Activated CD8-positive, alpha-beta memory T cell treated with anti-CD3 and anti-CD28 coated beads, Interleukin-2, amount 50 U/mL, for 4 hours (primary cell): ENCODE data around the gene NDUFB11.

ENCODE experiments used
- DNase-seq: peaks from one replicate; pipeline ENCODE4 v3.0.0-alpha.2; 2020

Gene NDUFB11

DNA sequence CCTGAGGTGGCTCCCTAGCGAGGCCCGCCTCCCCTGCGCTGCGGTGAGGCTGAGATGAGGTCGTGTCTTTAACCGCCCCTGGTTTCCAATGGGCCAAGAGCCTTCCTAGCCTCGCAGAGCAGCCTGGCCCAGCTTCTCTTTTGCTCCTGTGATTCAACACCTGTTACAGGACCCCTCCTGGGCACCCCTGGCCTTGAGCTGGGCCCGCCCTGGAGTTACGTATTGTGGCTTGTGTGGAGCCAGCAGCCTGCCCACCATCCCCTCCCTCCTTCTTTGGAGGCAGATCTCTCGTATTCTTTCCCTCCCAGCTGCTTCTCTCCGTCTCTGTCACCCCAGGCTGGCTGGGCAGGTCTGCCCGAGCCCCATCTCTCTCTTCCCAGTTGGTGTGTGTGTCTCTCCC, 29.9 kb upstream of the NDUFB11 start:
- DNase-seq, result no peak

GRCh38 chrX:47172971-47173792, 28.7 kb upstream of the NDUFB11 start:
- DNase-seq, result no peak

- no peak for DNase-seq
Observed at GRCh38 chrX:47172549-47172948, 28.0 kb upstream of the NDUFB11 start.

DNA sequence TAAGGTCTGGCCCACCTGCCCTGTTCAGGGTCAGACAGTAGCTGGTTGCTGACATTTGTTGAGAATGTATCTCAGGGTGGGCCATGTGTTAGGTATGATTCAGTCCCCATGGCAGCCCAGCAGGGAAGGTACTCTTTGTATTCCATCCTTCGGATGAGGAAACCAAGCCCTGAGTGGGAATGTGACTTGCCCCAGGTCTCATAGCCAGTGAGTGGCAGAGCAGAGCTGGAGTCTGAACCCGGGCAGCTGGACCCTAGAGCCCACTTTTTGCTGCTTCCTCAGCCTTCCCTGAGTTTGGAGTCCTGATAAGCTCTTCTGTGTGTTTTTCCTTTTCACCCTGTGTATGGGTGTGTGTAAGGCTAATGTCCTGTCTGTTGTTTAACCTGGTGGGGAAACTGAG, 27.5 kb upstream of the NDUFB11 start:
- DNase-seq, result no peak

GRCh38 chrX:47170861-47171692, 26.6 kb upstream of the NDUFB11 start:
- no peak for DNase-seq

DNA sequence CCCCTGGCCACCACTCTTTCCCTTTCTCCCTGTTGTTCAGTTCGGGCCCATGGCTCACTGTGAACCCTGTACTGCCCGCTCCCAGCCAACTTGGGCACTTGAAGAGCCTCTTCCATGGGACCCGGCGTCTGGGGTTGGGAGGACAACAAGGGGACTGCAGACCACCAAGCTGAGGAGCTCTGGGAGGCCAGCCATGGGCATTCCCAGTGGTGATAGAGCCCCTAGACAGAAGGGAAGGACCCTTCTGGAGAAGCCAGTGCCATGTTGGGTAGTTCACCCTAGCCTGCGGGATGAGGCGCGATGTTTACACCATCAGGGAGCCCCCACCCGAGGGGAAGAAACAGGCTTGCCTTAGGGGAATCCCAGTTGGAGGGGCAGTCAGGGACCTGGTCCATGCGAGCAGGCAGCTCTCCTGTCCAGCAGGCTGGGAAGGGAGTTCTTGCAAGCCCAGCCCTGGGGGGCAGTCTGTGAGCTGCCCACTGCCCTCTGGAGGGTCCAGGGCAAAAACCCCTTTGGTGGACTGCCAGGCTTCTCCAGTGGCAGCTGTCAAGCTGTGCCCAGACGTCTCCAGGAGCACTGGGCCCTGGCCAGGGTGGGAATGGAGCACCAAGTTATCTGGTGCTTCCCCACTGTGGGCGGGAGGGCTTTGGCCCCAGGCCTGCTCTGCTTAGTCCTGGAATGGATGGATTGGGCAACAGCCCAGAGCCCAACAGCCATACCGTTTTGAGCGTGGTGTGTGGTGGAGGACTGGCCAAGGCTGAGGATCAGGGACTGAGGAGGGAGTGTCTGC, 25.4 kb upstream of the NDUFB11 start:
- no peak for DNase-seq

GRCh38 chrX:47169273-47169672, 24.8 kb upstream of the NDUFB11 start:
- no peak for DNase-seq

- no peak for DNase-seq
Observed at GRCh38 chrX:47168495-47169073, 24.1 kb upstream of the NDUFB11 start.

DNA sequence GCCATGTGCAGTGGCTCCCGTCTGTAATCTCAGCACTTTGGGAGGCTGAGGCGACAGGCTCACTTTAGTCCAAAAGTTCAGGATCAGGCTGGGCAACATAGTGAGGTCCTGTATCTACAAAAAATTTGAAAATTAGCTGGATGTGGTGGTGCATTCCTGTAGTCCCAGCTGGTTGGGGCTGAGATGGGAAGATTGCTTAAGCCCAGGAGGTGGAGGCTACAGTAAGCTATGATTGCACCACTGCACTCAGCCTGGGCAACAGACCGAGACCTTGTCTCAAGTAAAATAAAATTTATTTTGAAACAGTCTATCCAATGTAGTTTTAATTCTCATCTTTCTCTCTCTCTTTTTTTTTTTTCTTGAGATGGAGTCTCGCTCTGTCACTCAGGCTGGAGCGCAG, 21.6 kb upstream of the NDUFB11 start:
- DNase-seq, result no peak

- no peak for DNase-seq
Observed at GRCh38 chrX:47164420-47164819, 19.9 kb upstream of the NDUFB11 start.

DNA sequence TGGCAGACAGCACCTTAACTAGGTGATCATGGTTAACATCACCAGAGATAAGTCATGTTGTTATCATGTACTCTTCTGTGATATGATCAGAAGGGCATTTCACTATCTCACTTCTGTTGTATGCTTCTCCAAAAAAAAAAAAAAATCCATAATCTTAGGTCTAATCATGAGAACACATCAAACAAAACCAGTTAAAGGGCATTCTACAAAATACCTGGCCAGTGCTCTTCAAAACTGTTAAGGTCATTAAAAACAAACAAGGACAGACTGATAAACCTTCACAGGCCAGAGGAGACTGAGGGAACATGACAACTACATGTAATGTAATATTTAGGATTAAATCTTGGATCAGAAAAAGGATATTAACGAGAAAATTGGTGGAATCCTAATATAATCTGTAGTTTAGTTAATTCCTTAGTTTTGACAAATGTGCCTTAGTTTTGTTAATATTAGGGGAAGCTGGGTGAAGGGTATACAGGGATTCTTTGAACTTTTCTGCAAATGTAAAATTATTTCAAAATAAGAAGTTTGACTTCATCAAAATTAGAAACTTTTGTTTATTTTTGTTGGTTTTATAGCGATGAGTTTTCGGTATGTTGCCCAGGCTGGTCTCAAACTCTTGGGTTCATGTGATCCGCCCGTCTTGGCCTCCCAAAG, 18.6 kb upstream of the NDUFB11 start:
- DNase-seq, result no peak

DNA sequence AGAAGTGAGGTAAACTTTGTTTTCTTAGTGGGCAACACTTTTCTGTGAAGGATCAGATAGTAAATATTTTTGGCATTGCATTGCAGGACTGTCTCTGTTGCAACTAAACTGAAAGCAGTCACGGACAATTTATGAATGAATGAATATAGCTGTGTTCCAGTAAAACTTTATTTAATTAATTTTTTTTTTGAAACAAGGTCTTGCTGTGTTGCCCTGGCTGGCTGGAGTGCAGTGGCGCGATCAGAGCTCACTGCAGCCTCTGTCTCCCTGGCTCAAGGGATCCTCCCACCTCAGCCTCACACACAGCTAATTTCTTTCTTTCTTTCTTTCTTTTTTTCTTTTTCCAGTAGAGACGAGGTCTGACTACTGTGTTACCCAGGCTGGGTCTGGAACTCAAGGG, 16.3 kb upstream of the NDUFB11 start:
- no peak for DNase-seq

DNA sequence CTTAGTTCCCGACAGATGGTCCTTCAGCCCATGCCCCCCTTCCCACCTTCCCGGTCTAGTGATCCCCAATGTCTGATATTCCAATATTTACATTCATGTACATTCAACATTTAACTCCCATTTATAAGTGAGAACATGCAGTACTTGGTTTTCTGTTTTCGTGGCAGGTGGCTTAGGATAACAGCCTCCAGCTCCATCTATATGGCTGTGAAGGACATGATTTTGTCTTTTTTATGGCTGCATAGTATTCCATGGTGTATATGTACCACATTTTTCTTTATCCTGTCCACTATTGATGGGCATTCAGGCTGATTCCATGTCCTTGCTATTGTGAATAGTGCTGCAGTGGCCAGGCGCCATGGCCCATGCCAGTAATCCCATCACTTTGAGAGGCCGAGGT, 14.3 kb upstream of the NDUFB11 start:
- DNase-seq, result no peak

- no peak for DNase-seq
Observed at GRCh38 chrX:47158131-47158530, 13.6 kb upstream of the NDUFB11 start.

DNA sequence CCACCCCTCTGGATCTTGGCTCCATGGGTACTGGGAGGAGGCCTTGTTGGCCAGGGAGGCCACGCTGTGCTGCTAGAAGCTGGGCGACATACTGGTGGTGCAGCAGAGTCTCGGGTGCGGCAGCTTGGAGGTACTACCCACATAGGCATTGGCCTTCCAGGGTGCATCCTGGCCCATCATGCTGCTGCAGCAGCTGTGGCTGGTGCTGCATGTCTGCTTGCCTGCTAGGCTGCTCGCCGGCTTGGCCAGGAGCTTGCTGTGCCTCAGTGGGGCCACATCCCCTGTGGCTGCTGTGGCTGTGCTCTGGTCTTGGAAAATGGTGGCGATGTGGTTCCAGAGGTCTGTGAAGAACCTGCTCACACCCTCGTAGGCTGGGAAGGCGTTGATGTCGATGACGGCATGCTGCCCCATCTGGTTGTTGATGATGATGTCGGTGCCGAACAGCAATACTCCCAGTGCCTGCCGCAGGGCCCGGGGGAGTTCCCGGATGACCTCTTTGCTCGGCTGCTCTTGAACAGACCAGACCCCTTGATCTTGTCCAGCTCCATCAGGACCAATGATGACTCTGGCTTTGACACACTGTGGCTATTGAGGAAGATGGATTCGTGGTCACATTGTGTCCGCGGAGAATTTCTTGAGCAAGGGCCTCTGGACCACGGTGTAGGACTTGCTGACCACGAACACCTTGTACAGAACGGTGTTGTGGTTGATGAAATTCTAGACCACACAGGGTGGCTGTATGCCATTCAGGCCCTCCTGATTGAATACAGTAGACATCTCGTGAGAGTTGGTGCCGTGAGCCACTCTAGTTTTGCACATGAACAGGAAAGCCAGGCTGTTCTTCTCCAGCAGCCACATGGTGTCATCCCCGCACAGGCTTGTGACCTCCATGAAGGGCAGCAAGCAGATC, 12.4 kb upstream of the NDUFB11 start:
- no peak for DNase-seq

DNA sequence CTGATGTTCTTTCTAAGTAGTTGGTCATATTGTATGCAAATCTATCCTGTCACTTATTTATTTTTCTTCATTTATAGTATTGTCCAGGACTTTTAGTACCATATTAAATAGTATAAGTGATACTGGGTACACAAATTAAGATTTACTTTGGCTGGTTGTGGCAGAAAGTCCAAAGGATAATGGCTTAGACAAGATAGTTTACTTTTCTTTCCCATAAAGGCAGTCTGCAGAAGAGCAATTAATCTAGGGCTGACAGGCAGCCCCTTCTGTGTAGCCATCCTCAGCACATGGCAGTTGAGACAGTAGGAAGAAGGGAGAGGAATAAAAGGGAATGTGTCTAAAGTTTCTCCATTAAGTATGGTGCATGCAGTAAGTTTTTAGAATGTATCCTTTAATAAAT, 6.9 kb upstream of the NDUFB11 start:
- DNase-seq, result no peak

DNA sequence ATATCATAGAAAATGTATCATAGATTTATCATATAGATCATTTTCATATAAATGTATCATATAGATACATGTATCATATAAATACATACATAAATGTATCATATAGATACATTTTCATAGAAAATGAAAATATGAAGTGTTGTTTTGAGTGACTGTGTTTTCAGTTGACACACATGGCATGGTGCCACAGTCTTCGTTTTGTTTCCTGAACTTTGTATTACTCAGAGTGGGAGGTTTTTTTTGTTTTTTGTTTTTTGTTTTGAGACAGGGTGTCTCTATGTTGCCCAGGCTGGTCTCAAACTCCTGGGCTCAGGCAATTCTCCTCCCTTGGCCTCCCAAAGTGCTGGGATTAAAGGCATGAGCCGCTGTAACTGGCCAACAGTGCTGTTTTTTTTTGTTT, 4.4 kb upstream of the NDUFB11 start:
- no peak for DNase-seq

DNA sequence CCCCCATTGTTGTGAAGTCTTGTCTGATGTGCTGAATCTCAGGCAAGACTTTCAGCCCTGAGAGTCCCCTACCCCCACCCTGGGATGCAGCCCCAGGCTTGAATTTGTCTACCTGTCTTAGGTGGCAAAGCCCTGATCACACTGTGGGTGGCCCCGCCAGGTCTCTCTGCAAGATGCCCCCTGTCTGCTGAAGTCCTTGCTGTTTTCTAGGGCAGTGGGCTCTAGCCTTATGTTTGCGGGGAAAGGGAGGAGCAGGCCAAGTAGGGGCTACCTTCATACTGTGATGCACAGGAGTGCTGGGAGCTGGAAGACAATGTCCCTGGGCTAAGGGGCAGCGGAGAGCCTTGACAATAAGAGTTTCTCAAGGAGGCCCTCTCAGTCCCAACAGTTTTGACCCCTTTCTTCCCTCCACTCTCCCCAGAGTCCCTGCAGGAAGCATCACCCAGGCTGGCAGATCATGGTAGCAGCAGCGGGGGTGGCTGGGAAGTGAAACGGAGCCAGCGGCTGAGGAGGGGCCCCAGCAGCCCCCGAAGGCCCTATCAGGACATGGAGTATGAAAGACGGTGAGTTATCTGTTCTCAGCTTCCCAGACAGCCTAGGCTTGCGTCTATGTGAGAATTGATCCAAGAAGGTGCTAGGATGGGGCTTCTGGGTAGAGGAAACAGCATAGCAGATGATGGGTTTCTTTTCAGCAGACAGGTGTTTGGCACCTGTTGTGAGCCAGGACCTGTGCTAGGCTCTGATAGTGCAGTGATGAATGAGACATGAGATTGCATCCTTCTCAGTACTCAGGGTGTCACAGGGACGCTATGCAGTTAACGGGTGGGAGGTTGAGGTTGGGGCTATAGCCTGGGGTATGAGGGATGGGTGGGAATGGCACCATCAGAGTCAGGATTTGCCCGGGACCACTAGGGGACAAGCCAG, 2.7 kb upstream of the NDUFB11 start:
- DNase-seq, result no peak

- DNase-seq, result no peak
Observed at GRCh38 chrX:47146121-47146935, 1.8 kb upstream of the NDUFB11 start.
